Mesendoderm (in vitro differentiated cells): ENCODE data around the gene BDH2.

ENCODE experiments used
- DNase-seq: peaks from one replicate; pipeline ENCODE4 v3.0.0; 2013
- H2AK5ac ChIP-seq: 2 replicates; pipeline ENCODE4 v1.6.1; 2013; ENCODE audit warnings: low read length, inconsistent platforms
- H2BK120ac ChIP-seq: 2 replicates; pipeline ENCODE4 v1.6.1; 2013; ENCODE audit warnings: low read depth, mild to moderate bottlenecking, low read length, moderate library complexity, mixed read lengths
- H2BK15ac ChIP-seq: replicated peaks from 2 replicates; pipeline ENCODE4 v1.6.1; 2013; ENCODE audit warnings: low read depth, mild to moderate bottlenecking, moderate library complexity
- H2BK5ac ChIP-seq: 2 replicates; pipeline ENCODE4 v1.6.1; 2013; ENCODE audit warnings: low read length, inconsistent platforms
- H3K18ac ChIP-seq: 2 replicates; pipeline ENCODE4 v1.6.1; 2013; ENCODE audit warnings: mild to moderate bottlenecking, low read length, mixed read lengths
- H3K23ac ChIP-seq: one replicate; pipeline ENCODE4 v1.6.1; 2013; ENCODE audit warnings: low read length
- H3K27ac ChIP-seq: 2 replicates; pipeline ENCODE4 v1.5.1; 2013; ENCODE audit warnings: low read depth, mild to moderate bottlenecking, inconsistent platforms, low read length, moderate library complexity
- H3K27me3 ChIP-seq: 2 replicates; pipeline ENCODE4 v1.6.1; 2013; ENCODE audit warnings: low read length, control low read depth, mild to moderate bottlenecking, inconsistent platforms; ENCODE audit not compliant: insufficient read depth, poor library complexity
- H3K36me3 ChIP-seq: 2 replicates; pipeline ENCODE4 v1.6.1; 2013; ENCODE audit warnings: low read length, inconsistent platforms; ENCODE audit not compliant: control insufficient read depth, insufficient read depth
- H3K4ac ChIP-seq: one replicate; pipeline ENCODE4 v1.6.1; 2013; ENCODE audit warnings: low read depth, mild to moderate bottlenecking, low read length, moderate library complexity
- H3K4me1 ChIP-seq: 2 replicates; pipeline ENCODE4 v1.6.1; 2013; ENCODE audit warnings: low read depth, low read length, inconsistent platforms; ENCODE audit not compliant: control insufficient read depth
- H3K4me2 ChIP-seq: 2 replicates; pipeline ENCODE4 v1.6.1; 2013; ENCODE audit warnings: low read length
- H3K4me3 ChIP-seq: 2 replicates; pipeline ENCODE4 v1.5.1; 2013; ENCODE audit warnings: mild to moderate bottlenecking, low read length
- H3K56ac ChIP-seq: one replicate; pipeline ENCODE4 v1.6.1; 2013; ENCODE audit warnings: low read length
- H3K79me1 ChIP-seq: 2 replicates; pipeline ENCODE4 v1.6.1; 2013; ENCODE audit warnings: low read length, inconsistent platforms
- H3K79me2 ChIP-seq: 2 replicates; pipeline ENCODE4 v1.6.1; 2013; ENCODE audit warnings: mild to moderate bottlenecking, low read length; ENCODE audit not compliant: control insufficient read depth, insufficient read depth
- H3K9ac ChIP-seq: 2 replicates; pipeline ENCODE4 v1.6.1; 2013; ENCODE audit warnings: low read length, inconsistent platforms
- H4K5ac ChIP-seq: one replicate; pipeline ENCODE4 v1.6.1; 2013; ENCODE audit warnings: low read length
- H4K8ac ChIP-seq: one replicate; pipeline ENCODE4 v1.6.1; 2013; ENCODE audit warnings: low read depth, mild to moderate bottlenecking, control low read depth, low read length, moderate library complexity
- WGBS: extraction: QIAGEN DNeasy Blood & Tissue Kit; methylation state at CpG from one replicate; pipeline ENCODE4 v1.1.7; 2013; ENCODE audit warnings: low lambda C conversion rate, missing lambda C conversion rate; ENCODE audit not compliant: insufficient coverage; ENCODE audit errors: extremely low coverage; 5-methylcytosine and 5-hydroxymethylcytosine counted together

BDH2 gene

GRCh38 chr4:103030791-103031190, 68.8 kb downstream of the BDH2 start:
- Histone ChIP-seq H3K4me2 (no peak overlapping the region), H2BK15ac (no peak overlapping the region), H3K4me1 (no peaks in the 10 kb centered on the region), H2BK5ac (no peak overlapping the region), H3K23ac (no peak overlapping the region), H3K9ac (no peak overlapping the region), H3K36me3 (no peaks in the 10 kb centered on the region), H3K27me3 (no peaks in the 10 kb centered on the region), H3K18ac (no peak overlapping the region), H3K79me1 (no peaks in the 10 kb centered on the region), H3K56ac (no peak overlapping the region), H3K4me3 (no peak overlapping the region), H2BK120ac (no peak overlapping the region), H4K8ac (no peak overlapping the region), H4K5ac (no peak overlapping the region), H2AK5ac (no peak overlapping the region), H3K79me2 (no peaks in the 10 kb centered on the region), H3K27ac (no peak overlapping the region), H3K4ac (no peak overlapping the region)
- DNase-seq: no peak
- WGBS: 100% methylated on average over 1 of the region's 3 CpGs

- Histone ChIP-seq H3K4ac (no peak overlapping the region), H3K36me3 (no peaks in the 10 kb centered on the region), H3K4me1 (no peaks in the 10 kb centered on the region), H3K23ac (no peak overlapping the region), H4K8ac (no peak overlapping the region), H3K27ac (no peak overlapping the region), H3K4me3 (no peak overlapping the region), H3K18ac (no peak overlapping the region), H3K4me2 (no peak overlapping the region), H2BK5ac (no peak overlapping the region), H2BK15ac (no peak overlapping the region), H3K56ac (no peak overlapping the region), H3K27me3 (no peaks in the 10 kb centered on the region), H2BK120ac (no peak overlapping the region), H3K79me2 (no peaks in the 10 kb centered on the region), H3K9ac (no peak overlapping the region), H4K5ac (no peak overlapping the region), H2AK5ac (no peak overlapping the region), H3K79me1 (no peaks in the 10 kb centered on the region)
- no CpG with 5 or more reads among the region's 1 CpG for WGBS
- no peak for DNase-seq
These were observed 70.3 kb downstream of the BDH2 start for GRCh38 chr4:103029300-103029699.
